Measurements from ENCODE around the gene PCDHGA3.
A peak's percentile ranks its signal among the peaks of the same experiment; 100 is the strongest.
"Not testable (repeated sequence)": the region's sequence is repeated elsewhere in the genome, so short reads cannot be mapped to it uniquely, and the experiment has no call there.

The PCDHGA3 gene

DNA sequence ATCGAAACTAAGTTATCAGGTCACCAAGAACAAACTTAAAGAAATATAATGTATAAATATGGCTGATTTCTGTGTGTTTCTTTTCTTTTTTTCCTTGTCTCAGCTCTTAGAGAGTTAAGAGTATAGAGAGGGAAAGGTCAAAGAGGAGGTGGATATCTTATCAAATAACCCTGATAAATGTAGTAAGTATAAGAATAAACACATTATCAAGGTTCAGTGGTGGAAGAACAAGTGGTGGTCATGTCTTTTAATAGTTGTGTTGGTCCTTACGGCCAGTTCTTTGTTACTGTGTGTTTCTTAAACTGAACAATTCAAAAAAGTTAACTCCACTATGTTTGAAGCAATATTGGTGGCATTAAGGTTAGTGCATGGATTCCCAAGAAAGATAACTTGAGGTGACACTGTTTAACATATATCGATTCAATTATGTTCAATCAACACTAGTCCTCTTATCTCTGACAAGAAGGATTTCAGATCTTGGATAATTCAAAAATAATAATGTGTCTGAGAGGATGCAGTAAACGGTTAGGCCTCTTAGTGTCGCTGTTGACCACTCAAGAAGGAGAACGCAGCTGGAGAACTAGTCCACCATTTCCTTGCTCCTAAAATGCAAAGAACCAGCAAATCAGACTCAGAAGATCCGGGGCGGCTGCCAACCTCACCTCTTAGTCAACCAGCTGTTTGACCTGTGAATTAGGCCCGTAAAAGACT is at the start of gene PCDHGA3:
Gene PCDHGA3 (plus strand): TSS at position 588 of the 711 bp plus-strand sequence. CDS start 205 bp downstream, outside the sequence.
- peak; percentile 49 for TF ChIP-seq CTCF (IDR thresholded peaks at IDR 0.05; ENCODE audit: low read depth, low read length)
- peak; percentile 62 for DNase-seq (ENCODE audit: low read depth, low spot score)
- in situ Hi-C loops (cut with HindIII; ENCODE audit: low sequenced_read_pairs): no loop called here
- peak within 1 kb of the TSS; percentile 39 for H3K4me3 ChIP-seq (ENCODE audit: low read depth, low read length)

- no peak overlapping the region for H3K4me3 ChIP-seq (ENCODE audit: low read depth, low read length)
- no peak for DNase-seq (ENCODE audit: low read depth, low spot score)
- no peak for TF ChIP-seq CTCF (IDR thresholded peaks at IDR 0.05; ENCODE audit: low read depth, low read length)
- in situ Hi-C loops (cut with HindIII; ENCODE audit: low sequenced_read_pairs): no loop called here
Measured at GRCh38 chr5:141298376-141298775, 45.3 kb upstream of the PCDHGA3 start.

- TF ChIP-seq CTCF (IDR thresholded peaks at IDR 0.05; ENCODE audit: low read depth, low read length): no peak
- no peak for DNase-seq (ENCODE audit: low read depth, low spot score)
- H3K4me3 ChIP-seq (ENCODE audit: low read depth, low read length): no peak within 1 kb of the TSS
- in situ Hi-C loops (cut with HindIII; ENCODE audit: low sequenced_read_pairs): no loop called here
Measured at GRCh38 chr5:141303756-141304155, 39.9 kb upstream of the PCDHGA3 start, which contains the start of gene SLC25A2. SLC25A2 (minus strand) TSS chr5:141304049; CDS start chr5:141303865, 184 bp downstream.

DNA sequence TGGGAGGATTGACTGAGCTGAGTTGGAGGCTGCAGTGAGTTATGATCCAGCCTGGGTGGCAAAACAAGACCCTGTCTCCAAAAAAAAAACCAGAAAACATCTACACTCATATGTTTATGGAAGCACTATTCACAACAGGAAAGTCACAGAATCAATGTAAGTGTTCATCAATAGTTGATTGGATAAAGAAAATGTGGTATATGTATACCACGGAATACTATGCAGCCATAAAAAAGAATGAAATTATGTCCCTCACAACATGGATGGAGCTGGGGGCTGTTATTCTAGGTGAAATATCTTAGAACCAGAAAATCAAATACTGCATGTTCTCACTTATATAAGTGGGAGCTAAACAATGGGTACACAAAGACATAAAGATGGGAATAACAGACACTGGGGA is 37.0 kb upstream of the PCDHGA3 start:
- in situ Hi-C loops (cut with HindIII; ENCODE audit: low sequenced_read_pairs): no loop called here
- DNase-seq (ENCODE audit: low read depth, low spot score): no peak
- no peak for TF ChIP-seq CTCF (IDR thresholded peaks at IDR 0.05; ENCODE audit: low read depth, low read length)
- H3K4me3 ChIP-seq (ENCODE audit: low read depth, low read length): no peak overlapping the region

GRCh38 chr5:141313711-141314110 is 29.9 kb upstream of the PCDHGA3 start:
- no peak overlapping the region for H3K4me3 ChIP-seq (ENCODE audit: low read depth, low read length)
- no peak for TF ChIP-seq CTCF (IDR thresholded peaks at IDR 0.05; ENCODE audit: low read depth, low read length)
- DNase-seq (ENCODE audit: low read depth, low spot score): no peak
- in situ Hi-C loops (cut with HindIII; ENCODE audit: low sequenced_read_pairs): no loop called here

DNA sequence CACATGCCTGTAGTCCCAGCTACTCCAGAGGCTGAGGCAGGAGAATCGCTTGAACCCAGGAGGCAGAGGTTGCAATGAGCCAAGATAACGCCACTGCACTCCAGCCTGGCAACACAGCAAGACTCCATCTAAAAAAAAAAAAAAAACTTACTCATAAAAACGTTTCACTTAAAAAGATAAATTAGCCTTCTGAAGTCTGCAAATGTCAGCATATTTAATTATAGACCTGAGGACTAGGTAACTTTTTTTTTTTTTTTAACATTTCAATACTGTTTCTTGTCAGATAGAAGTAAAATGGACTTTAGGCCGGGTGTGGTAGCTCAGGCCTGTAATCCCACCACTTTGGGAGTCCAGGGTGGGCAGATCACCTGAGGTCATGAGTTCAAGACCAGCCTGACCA is 26.7 kb upstream of the PCDHGA3 start:
- in situ Hi-C loops (cut with HindIII; ENCODE audit: low sequenced_read_pairs); H3K4me3 ChIP-seq (ENCODE audit: low read depth, low read length); DNase-seq (ENCODE audit: low read depth, low spot score): not testable (repeated sequence)

GRCh38 chr5:141319202-141319601 is 24.4 kb upstream of the PCDHGA3 start:
- in situ Hi-C loops (cut with HindIII; ENCODE audit: low sequenced_read_pairs): no loop called here
- DNase-seq (ENCODE audit: low read depth, low spot score): no peak
- TF ChIP-seq CTCF (IDR thresholded peaks at IDR 0.05; ENCODE audit: low read depth, low read length): no peak
- H3K4me3 ChIP-seq (ENCODE audit: low read depth, low read length): no peak overlapping the region
